HCT116 (cell line): ENCODE data around the gene KCNK5. TPM values are rescaled to one million over a fixed set of nuclear protein-coding genes. Genes with fewer than 3 reads are reported as not detected.

Source experiments
- ATAC-seq: fragments of 200-7000 bp; cut with Tn5 transposase; 2 replicates; pipeline ENCODE4 v1.9.1; 2020; ENCODE audit warnings: mild to moderate bottlenecking, moderate library complexity
- BruUV-seq: library from RNA; stranded (reverse); fragments of 400-500 nt; replicated peaks from 2 replicates; lab custom pipeline; 2021; lab: Mats Ljungman, UMichigan
- CTCF ChIA-PET: fragments of 300-600 bp; sonication (Branson Sonifier 250); formaldehyde crosslinking; loops from one replicate; lab custom pipeline; 2021; ENCODE audit warnings: antibody characterized with exemption; lab: Charles Lee
- POLR2A ChIA-PET: fragments of 300-600, 350-600 bp; sonication (Branson Sonifier 250); formaldehyde crosslinking; loops from one replicate; lab custom pipeline; 2021; ENCODE audit warnings: antibody characterized with exemption; lab: Charles Lee
- RAD21 ChIA-PET, 2 experiments: fragments of 300-600 bp; sonication (Branson Sonifier 250); formaldehyde crosslinking; loops; one replicate each; lab custom pipeline; 2023; ENCODE audit warnings: low total read pairs in 2 of 2; ENCODE audit not compliant: uncharacterized antibody in 2 of 2, unreplicated experiment in 2 of 2, low non-redundant PET in 1 of 2; lab: Charles Lee
- DNase-seq: peaks from one replicate; pipeline ENCODE4 v3.0.0-alpha.2; 2010; ENCODE audit warnings: low read depth, low spot score
- H2AFZ ChIP-seq: fragments of 200-600 bp; shearing (Covaris generic), sonication (generic); 2 replicates; pipeline ENCODE4 v1.6.1; 2017; ENCODE audit warnings: low read depth, mixed run types, mixed read lengths, antibody characterized with exemption, low read length; ENCODE audit not compliant: poor library complexity, severe bottlenecking
- H3K27ac ChIP-seq: 2 replicates; pipeline ENCODE4 v1.5.1; 2012; ENCODE audit warnings: low read depth, low read length
- H3K27me3 ChIP-seq: fragments of 200-600 bp; sonication (generic); 2 replicates; pipeline ENCODE4 v1.6.1; 2016; ENCODE audit warnings: mixed run types, low read length, mixed read lengths; ENCODE audit not compliant: insufficient read depth
- H3K36me3 ChIP-seq, 2 experiments: fragments of 200-500 bp in 1 of 2; fragments of 200-600 bp in 1 of 2; sonication (Bioruptor generic) in 1 of 2; sonication (generic) in 1 of 2; 2 replicates each; pipeline versions ENCODE4 v1.5.1 to v1.6.1; 2014 to 2016; ENCODE audit warnings: low read length in 2 of 2, inconsistent platforms in 1 of 2, mixed read lengths in 1 of 2, mixed run types in 1 of 2; ENCODE audit not compliant: insufficient read depth in 2 of 2, control insufficient read depth in 1 of 2
- H3K4me1 ChIP-seq, 2 experiments: fragments of 200-600 bp in 1 of 2; sonication (generic) in 1 of 2; 2 replicates each; pipeline versions ENCODE4 v1.5.1 to v1.6.1; 2012 to 2017; ENCODE audit warnings: low read length in 2 of 2, inconsistent platforms in 1 of 2, mild to moderate bottlenecking in 1 of 2, mixed read lengths in 1 of 2, mixed run types in 1 of 2, moderate library complexity in 1 of 2; ENCODE audit not compliant: insufficient read depth in 2 of 2, control insufficient read depth in 1 of 2
- H3K4me2 ChIP-seq: fragments of 200-600 bp; sonication (generic); 2 replicates; pipeline ENCODE4 v1.6.1; 2017; ENCODE audit warnings: mixed run types, low read length, mixed read lengths
- H3K4me3 ChIP-seq, 2 experiments: fragments of 200-600 bp in 1 of 2; sonication (generic) in 1 of 2; replicated peaks in 1 of 2; 2 replicates each; pipeline ENCODE4 v1.5.1; 2011 to 2016; ENCODE audit warnings: low read length in 2 of 2, control low read depth in 1 of 2, low read depth in 1 of 2, mild to moderate bottlenecking in 1 of 2, mixed read lengths in 1 of 2, mixed run types in 1 of 2
- H3K79me2 ChIP-seq: fragments of 200-600 bp; sonication (generic); 2 replicates; pipeline ENCODE4 v1.6.1; 2017; ENCODE audit warnings: mild to moderate bottlenecking, mixed run types, low read length, moderate library complexity, mixed read lengths; ENCODE audit not compliant: insufficient read depth
- H3K9ac ChIP-seq: fragments of 200-600 bp; sonication (generic); 2 replicates; pipeline ENCODE4 v1.6.1; 2016; ENCODE audit warnings: low read length, mixed read lengths
- H3K9me2 ChIP-seq: fragments of 200-600 bp; sonication (generic), shearing (Covaris generic); 2 replicates; pipeline ENCODE4 v1.6.1; 2017; ENCODE audit warnings: mixed run types, mild to moderate bottlenecking, moderate library complexity; ENCODE audit not compliant: insufficient read depth
- H3K9me3 ChIP-seq, 2 experiments: fragments of 200-500 bp in 1 of 2; fragments of 200-600 bp in 1 of 2; sonication (Bioruptor generic) in 1 of 2; sonication (generic) in 1 of 2; 2 replicates each; pipeline ENCODE4 v1.6.1; 2014 to 2017; ENCODE audit warnings: low read length in 2 of 2, mixed read lengths in 2 of 2, inconsistent platforms in 1 of 2, low read depth in 1 of 2, mild to moderate bottlenecking in 1 of 2, mixed run types in 1 of 2, moderate library complexity in 1 of 2; ENCODE audit not compliant: control insufficient read depth in 1 of 2, insufficient read depth in 1 of 2
- H4K20me1 ChIP-seq: fragments of 200-600 bp; sonication (generic), shearing (Covaris generic); 2 replicates; pipeline ENCODE4 v1.6.1; 2017; ENCODE audit warnings: mixed run types, mild to moderate bottlenecking, moderate library complexity; ENCODE audit not compliant: insufficient read depth
- ATF3 ChIP-seq: IDR thresholded peaks from 2 replicates; pipeline ENCODE4 v1.6.1; 2012
- CEBPB ChIP-seq: IDR thresholded peaks from 2 replicates; pipeline ENCODE4 v1.6.1; 2012; ENCODE audit warnings: low read depth
- EGR1 ChIP-seq: IDR thresholded peaks from 2 replicates; pipeline ENCODE4 v1.6.1; 2012; ENCODE audit warnings: low read depth
- ELF1 ChIP-seq: IDR thresholded peaks from 2 replicates; pipeline ENCODE4 v1.6.1; 2012; ENCODE audit warnings: low read depth, borderline replicate concordance
- EZH2 ChIP-seq: fragments of 200-600 bp; sonication (generic); IDR thresholded peaks from 2 replicates; pipeline ENCODE4 v1.6.1; 2017; ENCODE audit warnings: antibody characterized with exemption, mixed run types
- FOSL1 ChIP-seq: IDR thresholded peaks from 2 replicates; pipeline ENCODE4 v1.6.1; 2012; ENCODE audit warnings: low read depth
- JUND ChIP-seq: IDR thresholded peaks from 2 replicates; pipeline ENCODE4 v1.6.1; 2012
- POLR2A ChIP-seq: IDR thresholded peaks from 2 replicates; pipeline ENCODE4 v1.7.0; 2011; ENCODE audit warnings: borderline replicate concordance; ENCODE audit not compliant: insufficient read depth, insufficient read length; ENCODE audit errors: extremely low read depth
- POLR2AphosphoS5 ChIP-seq: IDR thresholded peaks from 2 replicates; pipeline ENCODE4 v1.6.1; 2011; ENCODE audit warnings: mild to moderate bottlenecking, low read depth, low read length, moderate library complexity
- RAD21 ChIP-seq: IDR thresholded peaks from 2 replicates; pipeline ENCODE4 v1.6.1; 2012; ENCODE audit warnings: low read depth, mild to moderate bottlenecking
- REST ChIP-seq: IDR thresholded peaks from 2 replicates; pipeline ENCODE4 v1.6.1; 2012; ENCODE audit warnings: low read depth
- SIN3A ChIP-seq: IDR thresholded peaks from 2 replicates; pipeline ENCODE4 v1.6.1; 2012; ENCODE audit warnings: low read depth
- SP1 ChIP-seq: IDR thresholded peaks from 2 replicates; pipeline ENCODE4 v1.6.1; 2012; ENCODE audit warnings: low read depth
- TCF7L2 ChIP-seq: IDR thresholded peaks from 2 replicates; pipeline ENCODE4 v1.7.0; 2011; ENCODE audit warnings: borderline replicate concordance, inconsistent platforms; ENCODE audit not compliant: insufficient read depth, insufficient read length; ENCODE audit errors: extremely low read depth
- YY1 ChIP-seq: IDR thresholded peaks from 2 replicates; pipeline ENCODE4 v1.6.1; 2011; ENCODE audit warnings: low read length, low read depth, moderate library complexity, mild to moderate bottlenecking; ENCODE audit not compliant: insufficient replicate concordance; ENCODE audit errors: extremely low read depth
- ZFX ChIP-seq: fragments of 450-650 bp; IDR thresholded peaks from 2 replicates; pipeline ENCODE4 v1.6.1; 2017
- ZNF274 ChIP-seq: fragments of 200-500 bp; sonication (Bioruptor generic); IDR thresholded peaks from 2 replicates; pipeline ENCODE4 v1.6.1; 2014; ENCODE audit warnings: mild to moderate bottlenecking, low read depth, low read length, inconsistent platforms
- intact Hi-C: fragments of 100-400 bp; cut with micrococcal nuclease; formaldehyde crosslinking; loops from 2 replicates; pipeline ENCODE4 v1.10.0; 2022
- total RNA-seq: library from RNA; stranded (reverse); gene quantifications from one replicate; pipeline ENCODE4 v1.2.1, GENCODE V29; 2021; ENCODE audit not compliant: unreplicated experiment
- TF ChIP-seq, protein P1 (sequence below), 3 experiments: fragments of 200-600 bp in 1 of 3; sonication (generic) in 1 of 3; IDR thresholded peaks in 2 of 3; conservative IDR thresholded peaks in 1 of 3; 2 replicates each; pipeline ENCODE4 v1.5.1; 2012 to 2017; ENCODE audit warnings: low read depth in 2 of 3, low read length in 2 of 3, antibody characterized with exemption in 1 of 3, borderline replicate concordance in 1 of 3, control low read depth in 1 of 3, mild to moderate bottlenecking in 1 of 3, mixed read lengths in 1 of 3, mixed run types in 1 of 3, moderate library complexity in 1 of 3; ENCODE audit not compliant: insufficient read depth in 1 of 3
- TF ChIP-seq, protein P2 (sequence below): IDR thresholded peaks from 2 replicates; pipeline ENCODE4 v1.6.1; 2012

Gene KCNK5
- total RNA-seq, 1 experiment from 2014 or later, result 9.5 TPM

GRCh38 chr6:39266375-39266774 is 37.1 kb upstream of the KCNK5 start:
- Histone ChIP-seq H3K4me1 (no peaks in the 10 kb centered on the region), H3K27ac (no peak overlapping the region), H3K36me3 (no peaks in the 10 kb centered on the region), H3K4me3 (no peak overlapping the region), H2AFZ (no peak overlapping the region), H4K20me1 (no peaks in the 10 kb centered on the region), H3K79me2 (no peaks in the 10 kb centered on the region), H3K9me2 (no peaks in the 10 kb centered on the region), H3K9me3 (no peaks in the 10 kb centered on the region), H3K4me2 (no peak overlapping the region), H3K9ac (no peak overlapping the region), H3K27me3 (no peaks in the 10 kb centered on the region)
- POLR2A ChIA-PET, result no interaction called here
- no TSS peak for BruUV-seq
- no peak for ATAC-seq
- CTCF ChIA-PET, result interaction anchor here (1.2 kb wide), 1 partner anchor 36 kb away, joined by 3 read pairs; no protein-coding TSS in a partner anchor
- DNase-seq, result no peak
- RAD21 ChIA-PET, result no interaction called here
- intact Hi-C loops, result no loop called here
- TF ChIP-seq ELF1 (no peak), ZNF274 (no peak), SP1 (no peak), POLR2A (no peak), POLR2AphosphoS5 (no peak), RAD21 (no peak), JUND (no peak), FOSL1 (no peak), CEBPB (no peak), YY1 (no peak), ATF3 (no peak), REST (no peak), TCF7L2 (no peak), EZH2 (no peak), EGR1 (no peak), ZFX (no peak), SIN3A (no peak)
- TF ChIP-seq, protein P1, sequence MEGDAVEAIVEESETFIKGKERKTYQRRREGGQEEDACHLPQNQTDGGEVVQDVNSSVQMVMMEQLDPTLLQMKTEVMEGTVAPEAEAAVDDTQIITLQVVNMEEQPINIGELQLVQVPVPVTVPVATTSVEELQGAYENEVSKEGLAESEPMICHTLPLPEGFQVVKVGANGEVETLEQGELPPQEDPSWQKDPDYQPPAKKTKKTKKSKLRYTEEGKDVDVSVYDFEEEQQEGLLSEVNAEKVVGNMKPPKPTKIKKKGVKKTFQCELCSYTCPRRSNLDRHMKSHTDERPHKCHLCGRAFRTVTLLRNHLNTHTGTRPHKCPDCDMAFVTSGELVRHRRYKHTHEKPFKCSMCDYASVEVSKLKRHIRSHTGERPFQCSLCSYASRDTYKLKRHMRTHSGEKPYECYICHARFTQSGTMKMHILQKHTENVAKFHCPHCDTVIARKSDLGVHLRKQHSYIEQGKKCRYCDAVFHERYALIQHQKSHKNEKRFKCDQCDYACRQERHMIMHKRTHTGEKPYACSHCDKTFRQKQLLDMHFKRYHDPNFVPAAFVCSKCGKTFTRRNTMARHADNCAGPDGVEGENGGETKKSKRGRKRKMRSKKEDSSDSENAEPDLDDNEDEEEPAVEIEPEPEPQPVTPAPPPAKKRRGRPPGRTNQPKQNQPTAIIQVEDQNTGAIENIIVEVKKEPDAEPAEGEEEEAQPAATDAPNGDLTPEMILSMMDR (IDR thresholded peaks at IDR 0.05 in 2 of 3, conservative IDR thresholded peaks at IDR 0.05 in 1 of 3; ENCODE audit: borderline replicate concordance in 1 of 3, insufficient read depth in 1 of 3, low read depth in 2 of 3, low read length in 2 of 3), result no peak
- TF ChIP-seq, protein P2, sequence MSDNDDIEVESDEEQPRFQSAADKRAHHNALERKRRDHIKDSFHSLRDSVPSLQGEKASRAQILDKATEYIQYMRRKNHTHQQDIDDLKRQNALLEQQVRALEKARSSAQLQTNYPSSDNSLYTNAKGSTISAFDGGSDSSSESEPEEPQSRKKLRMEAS, result no peak
